PC-9 (cell line): ENCODE results near the gene ME3. TPM values are rescaled to one million over a fixed set of nuclear protein-coding genes. Genes with fewer than 3 reads are reported as not detected.

ENCODE experiments used
- BruUV-seq: library from RNA; stranded (reverse); fragments of 400-500 nt; replicated peaks from 2 replicates; lab custom pipeline; 2021; lab: Mats Ljungman, UMichigan
- CTCF ChIA-PET: fragments of 300-600 bp; sonication (Branson Sonifier 250); formaldehyde crosslinking; loops from one replicate; lab custom pipeline; 2022; ENCODE audit warnings: antibody characterized with exemption; lab: Charles Lee
- POLR2A ChIA-PET: fragments of 300-600 bp; sonication (Branson Sonifier 250); formaldehyde crosslinking; loops from one replicate; lab custom pipeline; 2022; ENCODE audit warnings: antibody characterized with exemption; ENCODE audit not compliant: unreplicated experiment; lab: Charles Lee
- DNase-seq, 2 experiments: peaks; one replicate each; pipeline versions ENCODE4 v3.0.0 to v3.0.0-alpha.2; 2015 to 2022; ENCODE audit warnings: mixed read lengths in 1 of 2
- H2AFZ ChIP-seq: fragments of 200-600 bp; sonication (generic); 2 replicates; pipeline ENCODE4 v1.8.1; 2017; ENCODE audit warnings: antibody characterized with exemption
- H3F3A ChIP-seq: fragments of 200-600 bp; sonication (generic); 2 replicates; pipeline ENCODE4 v1.8.1; 2017; ENCODE audit warnings: antibody characterized with exemption, mild to moderate bottlenecking, low read depth; ENCODE audit not compliant: insufficient read depth
- H3K27ac ChIP-seq: fragments of 200-600 bp; sonication (generic); 2 replicates; pipeline ENCODE4 v1.6.1; 2016; ENCODE audit warnings: mixed run types
- H3K27me3 ChIP-seq: fragments of 200-600 bp; sonication (generic); 2 replicates; pipeline ENCODE4 v1.6.1; 2016; ENCODE audit warnings: low read depth, mixed run types; ENCODE audit not compliant: insufficient read depth
- H3K36me3 ChIP-seq: fragments of 200-600 bp; sonication (generic); 2 replicates; pipeline ENCODE4 v1.6.1; 2016; ENCODE audit warnings: low read depth, mixed run types
- H3K4me1 ChIP-seq: fragments of 200-600 bp; sonication (generic); replicated peaks from 2 replicates; pipeline ENCODE4 v1.6.1; 2016; ENCODE audit warnings: mixed run types; ENCODE audit not compliant: insufficient read depth
- H3K4me2 ChIP-seq: fragments of 200-600 bp; sonication (generic); 2 replicates; pipeline ENCODE4 v1.6.1; 2017; ENCODE audit warnings: mixed run types
- H3K4me3 ChIP-seq: fragments of 200-600 bp; sonication (generic); 2 replicates; pipeline ENCODE4 v1.6.1; 2016; ENCODE audit warnings: mixed run types
- H3K79me2 ChIP-seq: fragments of 200-600 bp; sonication (generic); 2 replicates; pipeline ENCODE4 v1.6.1; 2017; ENCODE audit warnings: low read depth, mixed run types
- H3K9me2 ChIP-seq: fragments of 200-600 bp; sonication (generic); 2 replicates; pipeline ENCODE4 v1.8.1; 2017; ENCODE audit warnings: mild to moderate bottlenecking; ENCODE audit not compliant: insufficient read depth
- H3K9me3 ChIP-seq: fragments of 200-600 bp; sonication (generic); 2 replicates; pipeline ENCODE4 v1.8.1; 2016; ENCODE audit warnings: low read depth; ENCODE audit not compliant: insufficient read depth
- H4K20me1 ChIP-seq: fragments of 200-600 bp; sonication (generic); 2 replicates; pipeline ENCODE4 v1.8.1; 2017; ENCODE audit not compliant: insufficient read depth
- CTCF ChIP-seq: fragments of 200-600 bp; sonication (generic); conservative IDR thresholded peaks from 2 replicates; pipeline ENCODE4 v1.6.1; 2017; ENCODE audit warnings: mixed run types, antibody characterized with exemption, mild to moderate bottlenecking, moderate library complexity
- EZH2 ChIP-seq: fragments of 200-600 bp; sonication (generic); IDR thresholded peaks from 2 replicates; pipeline ENCODE4 v1.8.0; 2017; ENCODE audit warnings: antibody characterized with exemption, low read depth
- intact Hi-C: fragments of 100-400 bp; cut with micrococcal nuclease; formaldehyde crosslinking; loops from one replicate; pipeline ENCODE4 v1.10.0; 2022; ENCODE audit not compliant: unreplicated experiment
- total RNA-seq: library from RNA; stranded (reverse); gene quantifications from 2 replicates; pipeline ENCODE4 v1.2.3, GENCODE V29; 2021

The ME3 gene
- total RNA-seq, 1 experiment from 2014 or later = 34.0 TPM

DNA sequence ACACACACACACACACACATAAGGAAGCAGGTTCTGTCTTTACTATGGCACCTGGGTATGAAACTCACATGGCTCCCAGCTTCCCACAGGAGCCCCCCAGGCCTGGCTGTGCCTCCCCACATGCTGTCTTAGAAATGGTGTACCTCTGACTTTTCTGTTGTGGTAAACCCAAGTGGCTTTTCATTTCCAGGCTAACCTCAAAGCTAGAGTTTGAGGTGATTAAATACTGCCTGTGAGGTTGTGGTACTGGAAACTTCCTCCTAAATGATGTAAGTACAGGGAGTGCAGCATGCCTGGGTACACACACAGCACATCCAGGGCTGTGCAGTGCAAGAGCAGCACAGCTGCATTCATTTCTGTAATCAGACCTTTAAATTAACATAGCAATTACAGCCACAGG lies 34.4 kb downstream of the ME3 start:
- Histone ChIP-seq H3K27me3 (no peaks in the 10 kb centered on the region), H3F3A (peaks cover 15% of the 10 kb centered on the region), H4K20me1 (no peaks in the 10 kb centered on the region), H3K4me3 (no peak overlapping the region), H3K79me2 (no peaks in the 10 kb centered on the region), H3K36me3 (no peaks in the 10 kb centered on the region), H3K9me2 (no peaks in the 10 kb centered on the region), H3K9me3 (no peaks in the 10 kb centered on the region), H2AFZ (no peak overlapping the region), H3K27ac (no peak overlapping the region), H3K4me1 (peaks cover 27% of the 10 kb centered on the region), H3K4me2 (no peak overlapping the region)
- ChIA-PET POLR2A (no interaction called here), CTCF (interaction anchor here (0.6 kb wide), 1 partner anchor 645 kb away, joined by 5 read pairs; no protein-coding TSS in a partner anchor)
- TF ChIP-seq EZH2 (no peak), CTCF (no peak)
- intact Hi-C loops = no loop called here
- peak in 1 of 2 experiments; percentile 32 for DNase-seq
- BruUV-seq = no TSS peak

DNA sequence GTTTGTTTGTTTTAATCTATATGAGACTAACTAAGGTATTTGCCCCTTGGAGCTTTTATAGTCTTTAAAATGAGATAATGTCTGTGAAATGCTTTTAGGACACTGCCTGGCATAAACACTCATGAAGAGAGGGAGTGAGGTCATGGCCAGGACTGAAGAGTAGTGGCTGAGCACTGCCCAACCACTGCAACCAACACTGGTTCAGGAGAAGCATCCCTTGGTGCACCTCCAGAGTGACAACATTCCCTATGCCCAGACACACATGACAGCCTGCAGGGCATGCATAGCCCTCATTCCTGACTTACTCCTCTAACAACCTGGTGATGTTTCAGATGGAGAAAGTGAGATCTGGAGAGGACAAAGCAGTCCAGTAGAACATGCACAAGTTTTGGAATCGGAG lies 36.1 kb downstream of the ME3 start:
- Histone ChIP-seq H3K27me3 (no peaks in the 10 kb centered on the region), H4K20me1 (no peaks in the 10 kb centered on the region), H3K79me2 (no peaks in the 10 kb centered on the region), H3K4me2 (no peak overlapping the region), H3F3A (peaks cover 26% of the 10 kb centered on the region), H3K4me1 (peaks cover 37% of the 10 kb centered on the region), H3K9me3 (no peaks in the 10 kb centered on the region), H3K36me3 (no peaks in the 10 kb centered on the region), H2AFZ (no peak overlapping the region), H3K9me2 (no peaks in the 10 kb centered on the region), H3K4me3 (no peak overlapping the region), H3K27ac (no peak overlapping the region)
- peak in 1 of 2 experiments; percentile 33 for DNase-seq
- intact Hi-C loops = no loop called here
- ChIA-PET CTCF (no interaction called here), POLR2A (no interaction called here)
- TF ChIP-seq CTCF = no peak
- no TSS peak for BruUV-seq

GRCh38 chr11:86632499-86633269 lies 39.7 kb downstream of the ME3 start:
- intact Hi-C loops = loop anchor here (1.0 kb wide), 4 partner anchors 111 to 186 kb away; no protein-coding TSS in a partner anchor
- Histone ChIP-seq H3K27me3 (no peaks in the 10 kb centered on the region), H3K36me3 (no peaks in the 10 kb centered on the region), H3K9me2 (no peaks in the 10 kb centered on the region), H2AFZ (no peak overlapping the region), H3K4me3 (no peak overlapping the region), H3K79me2 (no peaks in the 10 kb centered on the region), H3K4me2 (peak overlapping the region; percentile 23), H4K20me1 (no peaks in the 10 kb centered on the region), H3F3A (peaks cover 18% of the 10 kb centered on the region), H3K27ac (peak overlapping the region; percentile 74), H3K4me1 (peaks cover 19% of the 10 kb centered on the region), H3K9me3 (no peaks in the 10 kb centered on the region)
- POLR2A ChIA-PET = no interaction called here
- TF ChIP-seq CTCF (peak; percentile 52), EZH2 (no peak)
- CTCF ChIA-PET = no interaction called here
- no TSS peak for BruUV-seq
- DNase-seq = peak; percentile 83 to 96
